PC-3 (cell line): ENCODE data around the gene FNDC7.

Source experiments
- EZH2 ChIP-seq: fragments of 300-600 bp; sonication (generic); IDR thresholded peaks from one replicate; pipeline ENCODE4 v1.6.1; 2017; ENCODE audit warnings: antibody characterized with exemption, mild to moderate bottlenecking, low read length; ENCODE audit not compliant: unreplicated experiment
- TF ChIP-seq, protein P1 (sequence below): fragments of 300-600 bp; sonication (generic); conservative IDR thresholded peaks from 2 replicates; pipeline ENCODE4 v1.5.1; 2017; ENCODE audit warnings: antibody characterized with exemption, low read depth, mild to moderate bottlenecking, low read length

DNA sequence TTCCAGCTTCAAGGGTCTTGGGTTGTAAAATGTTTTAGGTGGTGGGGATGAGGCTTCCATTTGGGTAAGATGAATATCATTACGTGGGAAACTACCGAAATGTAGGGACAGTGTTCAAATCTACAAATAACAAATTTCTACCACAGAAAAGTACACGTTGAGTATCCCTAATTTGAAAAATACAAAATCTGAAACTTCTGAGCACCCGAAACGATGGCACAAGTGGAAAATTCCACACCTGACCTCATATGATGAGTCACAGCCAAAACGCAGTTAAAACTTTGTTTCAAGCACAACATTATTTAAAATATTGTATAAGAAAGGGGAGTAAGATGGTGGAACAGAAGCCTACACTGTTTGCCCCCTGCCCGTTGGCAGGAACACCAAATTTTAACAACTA, 43.0 kb upstream of the FNDC7 start:
- TF ChIP-seq, protein P1, sequence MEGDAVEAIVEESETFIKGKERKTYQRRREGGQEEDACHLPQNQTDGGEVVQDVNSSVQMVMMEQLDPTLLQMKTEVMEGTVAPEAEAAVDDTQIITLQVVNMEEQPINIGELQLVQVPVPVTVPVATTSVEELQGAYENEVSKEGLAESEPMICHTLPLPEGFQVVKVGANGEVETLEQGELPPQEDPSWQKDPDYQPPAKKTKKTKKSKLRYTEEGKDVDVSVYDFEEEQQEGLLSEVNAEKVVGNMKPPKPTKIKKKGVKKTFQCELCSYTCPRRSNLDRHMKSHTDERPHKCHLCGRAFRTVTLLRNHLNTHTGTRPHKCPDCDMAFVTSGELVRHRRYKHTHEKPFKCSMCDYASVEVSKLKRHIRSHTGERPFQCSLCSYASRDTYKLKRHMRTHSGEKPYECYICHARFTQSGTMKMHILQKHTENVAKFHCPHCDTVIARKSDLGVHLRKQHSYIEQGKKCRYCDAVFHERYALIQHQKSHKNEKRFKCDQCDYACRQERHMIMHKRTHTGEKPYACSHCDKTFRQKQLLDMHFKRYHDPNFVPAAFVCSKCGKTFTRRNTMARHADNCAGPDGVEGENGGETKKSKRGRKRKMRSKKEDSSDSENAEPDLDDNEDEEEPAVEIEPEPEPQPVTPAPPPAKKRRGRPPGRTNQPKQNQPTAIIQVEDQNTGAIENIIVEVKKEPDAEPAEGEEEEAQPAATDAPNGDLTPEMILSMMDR, result no peak
- TF ChIP-seq EZH2, result no peak
